ENCODE results near the gene VAV2.

GRCh38 chr9:133767625-133768024 lies 224.5 kb downstream of the VAV2 start:
- TF ChIP-seq CTCF (IDR thresholded peaks at IDR 0.05) (no peak), TCF7L2 (IDR thresholded peaks at IDR 0.05; ENCODE audit: low read depth, low read length) (no peak), POLR2AphosphoS5 (IDR thresholded peaks at IDR 0.05; ENCODE audit: low read depth, low read length) (no peak)
